ENCODE data around the gene CD48. TPM values are rescaled to one million over a fixed set of nuclear protein-coding genes. Genes with fewer than 3 reads are reported as not detected.

CD48 gene
- total RNA-seq, 2 experiments from 2014 or later = 131 to 150 TPM

GRCh38 chr1:160748878-160749269, 37.3 kb upstream of the CD48 start:
- Histone ChIP-seq H3K4me2 (ENCODE audit: low read length) (no peak overlapping the region), H3K9me2 (ENCODE audit: insufficient read depth, low read length) (no peaks in the 10 kb centered on the region), H3K79me2 (ENCODE audit: insufficient read depth, low read depth, low read length) (no peaks in the 10 kb centered on the region), H3K9me3 (ENCODE audit: low read length) (no peaks in the 10 kb centered on the region), H2AFZ (ENCODE audit: low read length) (no peak overlapping the region), H3K4me1 (ENCODE audit: insufficient read depth, low read length, poor library complexity, severe bottlenecking) (peaks cover 6% of the 10 kb centered on the region), H3K4me3 (ENCODE audit: low read depth, low read length, poor library complexity, severe bottlenecking) (no peak overlapping the region), H3K36me3 (ENCODE audit: insufficient read depth, low read length) (no peaks in the 10 kb centered on the region), H4K20me1 (ENCODE audit: insufficient read depth, low read length) (no peaks in the 10 kb centered on the region), H3K27ac (ENCODE audit: low read depth, low read length, poor library complexity, severe bottlenecking) (no peak overlapping the region)
- BruUV-seq (replicated peaks) = no TSS peak
- ChIA-PET POLR2A (interaction anchor here (0.7 kb wide), 1 partner anchor 364 kb away, joined by 3 read pairs; no protein-coding TSS in a partner anchor), CTCF (ENCODE audit: unreplicated experiment) (no interaction called here)
- no peak for TF ChIP-seq CTCF (conservative IDR thresholded peaks at IDR 0.05; ENCODE audit: low read length)
- TF ChIP-seq EZH2phosphoT487 (IDR thresholded peaks at IDR 0.05; ENCODE audit: borderline replicate concordance, low read depth, low read length) = no peak
- DNase-seq (ENCODE audit: low spot score) = no peak
- intact Hi-C loops (cut with micrococcal nuclease; ENCODE audit: unreplicated experiment) = no loop called here

GRCh38 chr1:160748181-160748877, 36.7 kb upstream of the CD48 start:
- H2AFZ ChIP-seq (ENCODE audit: low read length) = no peak overlapping the region
- intact Hi-C loops (cut with micrococcal nuclease; ENCODE audit: unreplicated experiment) = no loop called here
- no peaks in the 10 kb centered on the region for H3K9me2 ChIP-seq (ENCODE audit: insufficient read depth, low read length)
- BruUV-seq (replicated peaks) = no TSS peak
- H3K27ac ChIP-seq (ENCODE audit: low read depth, low read length, poor library complexity, severe bottlenecking) = no peak overlapping the region
- no peak overlapping the region for H3K4me2 ChIP-seq (ENCODE audit: low read length)
- no peak for DNase-seq (ENCODE audit: low spot score)
- H3K4me1 ChIP-seq (ENCODE audit: insufficient read depth, low read length, poor library complexity, severe bottlenecking) = peaks cover 6% of the 10 kb centered on the region
- H3K36me3 ChIP-seq (ENCODE audit: insufficient read depth, low read length) = no peaks in the 10 kb centered on the region
- H3K79me2 ChIP-seq (ENCODE audit: insufficient read depth, low read depth, low read length) = no peaks in the 10 kb centered on the region
- no peaks in the 10 kb centered on the region for H3K9me3 ChIP-seq (ENCODE audit: low read length)
- CTCF ChIA-PET (ENCODE audit: unreplicated experiment) = interaction anchor here (0.6 kb wide), 1 partner anchor 229 kb away, joined by 3 read pairs; no protein-coding TSS in a partner anchor
- TF ChIP-seq EZH2phosphoT487 (IDR thresholded peaks at IDR 0.05; ENCODE audit: borderline replicate concordance, low read depth, low read length) (no peak), CTCF (conservative IDR thresholded peaks at IDR 0.05; ENCODE audit: low read length) (peak; percentile 75)
- POLR2A ChIA-PET = interaction anchor here (0.7 kb wide), 1 partner anchor 365 kb away, joined by 3 read pairs; no protein-coding TSS in a partner anchor
- no peak overlapping the region for H3K4me3 ChIP-seq (ENCODE audit: low read depth, low read length, poor library complexity, severe bottlenecking)
- no peaks in the 10 kb centered on the region for H4K20me1 ChIP-seq (ENCODE audit: insufficient read depth, low read length)

- intact Hi-C loops (cut with micrococcal nuclease; ENCODE audit: unreplicated experiment) = no loop called here
- no peaks in the 10 kb centered on the region for H3K36me3 ChIP-seq (ENCODE audit: insufficient read depth, low read length)
- no peaks in the 10 kb centered on the region for H3K79me2 ChIP-seq (ENCODE audit: insufficient read depth, low read depth, low read length)
- H3K4me2 ChIP-seq (ENCODE audit: low read length) = no peak overlapping the region
- H2AFZ ChIP-seq (ENCODE audit: low read length) = no peak overlapping the region
- H3K27ac ChIP-seq (ENCODE audit: low read depth, low read length, poor library complexity, severe bottlenecking) = no peak overlapping the region
- no peak overlapping the region for H3K4me3 ChIP-seq (ENCODE audit: low read depth, low read length, poor library complexity, severe bottlenecking)
- CTCF ChIA-PET (ENCODE audit: unreplicated experiment) = interaction anchor here (0.6 kb wide), 1 partner anchor 230 kb away, joined by 3 read pairs; no protein-coding TSS in a partner anchor
- TF ChIP-seq CTCF (conservative IDR thresholded peaks at IDR 0.05; ENCODE audit: low read length) (no peak), EZH2phosphoT487 (IDR thresholded peaks at IDR 0.05; ENCODE audit: borderline replicate concordance, low read depth, low read length) (no peak)
- no peaks in the 10 kb centered on the region for H4K20me1 ChIP-seq (ENCODE audit: insufficient read depth, low read length)
- no peaks in the 10 kb centered on the region for H3K9me3 ChIP-seq (ENCODE audit: low read length)
- DNase-seq (ENCODE audit: low spot score) = no peak
- peaks cover 6% of the 10 kb centered on the region for H3K4me1 ChIP-seq (ENCODE audit: insufficient read depth, low read length, poor library complexity, severe bottlenecking)
- no TSS peak for BruUV-seq (replicated peaks)
- no peaks in the 10 kb centered on the region for H3K9me2 ChIP-seq (ENCODE audit: insufficient read depth, low read length)
- POLR2A ChIA-PET = no interaction called here
Measured at GRCh38 chr1:160747717-160748116, 36.1 kb upstream of the CD48 start.

Measured in OCI-LY7 (cell line).